ENCODE measurements around the gene PMM2. TPM values are rescaled to one million over a fixed set of nuclear protein-coding genes. Genes with fewer than 3 reads are reported as not detected.
A peak's percentile ranks its signal among the peaks of the same experiment; 100 is the strongest.

Gene PMM2
- total and polyA plus RNA-seq, 3 experiments from 2014 or later = 31.2 to 63.3 (median 58.9) TPM

DNA sequence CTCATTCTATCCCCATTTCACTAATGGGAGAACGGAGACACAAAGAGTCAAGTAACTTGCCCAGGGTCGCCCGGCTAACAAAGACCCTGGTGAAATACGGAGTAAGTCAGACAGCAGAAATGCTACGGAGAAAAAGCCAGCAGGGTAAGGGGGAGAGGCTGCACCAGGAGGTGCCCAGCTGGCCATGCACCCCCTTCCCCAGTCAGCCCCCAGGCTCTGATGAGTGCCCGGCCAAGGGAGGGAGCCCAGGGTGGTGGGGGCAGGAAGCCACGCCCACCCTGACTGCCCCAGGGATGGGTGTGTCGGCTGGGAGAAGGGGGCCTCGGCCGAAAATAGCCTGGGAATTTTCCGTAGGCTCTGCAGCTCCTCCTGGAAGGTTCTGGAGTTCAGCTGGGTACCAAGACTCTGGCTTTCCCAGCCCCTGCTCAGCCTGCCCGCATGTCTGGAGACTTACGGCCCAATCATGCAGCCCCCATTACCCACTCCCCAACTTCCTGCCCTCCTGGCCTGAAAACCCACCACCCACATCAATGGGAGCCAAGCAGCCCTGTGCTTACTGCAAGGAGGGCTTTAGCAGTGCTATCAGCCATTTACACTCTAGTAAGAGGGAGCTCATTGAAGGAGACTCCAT lies 67.0 kb downstream of the PMM2 start:
- Mint-ChIP-seq H3K27ac (peak overlapping the region; percentile 47 to 80 (median 65)), H3K27me3 (no peaks in the 10 kb centered on the region), H3K4me1 (peaks cover 43 to 61% (median 48%) of the 10 kb centered on the region in 3 donors), H3K4me3 (peak overlapping the region in 4 of 7 donors; percentile 10 to 61 (median 32)), H3K36me3 (peaks cover 0 to 16% (median 0%) of the 10 kb centered on the region in 3 donors), H3K9me3 (no peaks in the 10 kb centered on the region)
- no peak for DNase-seq
- Histone ChIP-seq H3K9me3 (ENCODE audit: low read length) (no peaks in the 10 kb centered on the region), H3K27me3 (ENCODE audit: insufficient read depth, low read length, poor library complexity, severe bottlenecking) (no peaks in the 10 kb centered on the region), H3K27ac (ENCODE audit: low read depth, low read length) (peak overlapping the region; percentile 1), H3K4me3 (ENCODE audit: low read length) (no peak overlapping the region), H3K36me3 (ENCODE audit: insufficient read depth, low read length) (peaks cover 5% of the 10 kb centered on the region), H3K4me1 (ENCODE audit: insufficient read depth, low read length) (peaks cover 25% of the 10 kb centered on the region)
- CTCF ChIA-PET = interaction anchor here (0.7 to 1.1 kb wide), 2 partner anchors 16 to 144 kb away, joined by 3 to 4 read pairs; no protein-coding TSS in a partner anchor
- POLR2A ChIA-PET = no interaction called here

DNA sequence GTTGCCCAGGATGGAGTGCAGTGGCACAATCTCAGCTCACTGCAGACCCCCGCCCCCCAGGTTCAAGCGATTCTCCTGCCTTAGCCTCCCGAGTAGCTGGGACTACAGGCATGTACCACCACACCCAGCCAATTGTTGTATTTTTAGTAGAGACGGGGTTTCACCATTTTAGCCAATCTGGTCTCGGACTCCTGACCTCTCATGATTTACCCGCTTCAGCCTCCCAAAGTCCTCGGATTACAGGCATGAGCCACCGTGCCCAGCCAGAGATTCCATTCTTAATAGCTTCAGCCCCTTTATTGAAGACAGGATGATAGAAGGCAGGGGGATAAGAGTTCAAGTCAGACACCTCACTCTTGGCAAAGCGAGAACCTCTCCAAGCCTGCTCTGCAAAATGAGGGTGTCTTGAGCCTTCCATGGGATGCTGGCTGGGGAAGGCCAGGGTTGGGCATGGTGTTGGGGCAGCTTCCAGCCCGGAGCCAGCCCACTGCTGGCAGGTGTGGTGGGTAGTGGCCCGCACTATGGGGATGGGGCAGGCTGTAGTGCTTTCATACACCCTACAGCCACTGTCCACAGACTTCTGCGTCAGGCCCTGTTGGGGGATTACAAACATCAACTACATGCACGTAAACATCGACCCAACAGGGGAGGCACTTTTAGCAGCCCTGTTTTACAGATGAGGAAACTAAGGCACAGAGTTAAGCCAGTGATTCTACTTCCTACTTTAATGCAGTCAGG lies 67.7 kb downstream of the PMM2 start:
- Mint-ChIP-seq H3K36me3 (peaks cover 0 to 16% (median 0%) of the 10 kb centered on the region in 3 donors), H3K27ac (peak overlapping the region in 7 of 8 donors; percentile 36 to 78 (median 62)), H3K27me3 (no peaks in the 10 kb centered on the region), H3K4me1 (peaks cover 43 to 61% (median 46%) of the 10 kb centered on the region in 3 donors), H3K4me3 (peak overlapping the region in 5 of 7 donors; percentile 27 to 88 (median 59)), H3K9me3 (no peaks in the 10 kb centered on the region)
- Histone ChIP-seq H3K4me1 (ENCODE audit: insufficient read depth, low read length) (peaks cover 25% of the 10 kb centered on the region), H3K27me3 (ENCODE audit: insufficient read depth, low read length, poor library complexity, severe bottlenecking) (no peaks in the 10 kb centered on the region), H3K9me3 (ENCODE audit: low read length) (no peaks in the 10 kb centered on the region), H3K4me3 (ENCODE audit: low read length) (no peak overlapping the region), H3K36me3 (ENCODE audit: insufficient read depth, low read length) (peaks cover 5% of the 10 kb centered on the region), H3K27ac (ENCODE audit: low read depth, low read length) (no peak overlapping the region)
- ChIA-PET POLR2A (interaction anchor here (1.3 kb wide), 1 partner anchor 226 kb away, joined by 4 read pairs; the partner anchor contains the start of gene HAPSTR1), CTCF (interaction anchor here (0.8 to 1.3 kb wide), 2 partner anchors 14 to 298 kb away, joined by 3 to 5 read pairs; no protein-coding TSS in a partner anchor)
- no peak for DNase-seq

DNA sequence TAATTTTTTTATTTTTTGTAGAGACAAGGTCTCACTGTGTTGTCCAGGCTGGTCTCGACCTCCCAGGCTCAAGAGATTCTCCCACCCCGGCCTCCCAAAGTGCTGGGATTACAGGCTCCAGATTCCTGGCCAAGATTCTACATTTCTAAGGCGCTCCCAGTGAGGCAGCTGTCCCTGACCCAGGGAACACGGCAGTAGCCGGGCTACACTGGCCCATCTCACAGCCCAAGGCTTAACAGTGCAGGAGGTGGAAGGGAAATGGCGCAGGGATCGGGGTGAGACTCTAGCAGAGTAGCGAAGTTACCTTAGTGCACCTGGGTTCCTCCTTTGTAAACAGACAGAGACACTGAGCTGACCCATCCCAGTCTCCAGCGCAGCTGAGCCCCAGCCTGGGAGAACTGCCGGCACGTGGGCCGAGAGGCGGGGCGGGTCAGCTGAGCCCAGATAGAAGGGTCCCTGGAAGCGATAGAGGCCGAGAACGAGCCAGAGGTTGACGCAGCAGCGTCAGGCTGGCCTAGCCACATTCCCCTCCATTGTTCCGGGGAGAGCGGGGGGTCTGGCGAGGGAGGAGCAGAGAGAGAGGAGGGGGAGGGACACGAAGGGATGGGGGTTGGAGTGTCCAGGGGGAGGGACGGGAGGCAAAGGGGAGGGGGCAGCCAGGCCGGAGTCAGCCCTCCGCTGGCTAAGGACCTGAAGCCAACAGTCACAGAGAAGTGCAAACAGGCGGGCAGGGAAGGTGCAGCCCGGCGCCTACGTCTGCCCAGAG lies 68.7 kb downstream of the PMM2 start:
- H3K4me3 Mint-ChIP-seq = peak overlapping the region; percentile 32 to 88 (median 65)
- H3K36me3 ChIP-seq (ENCODE audit: insufficient read depth, low read length) = peaks cover 5% of the 10 kb centered on the region
- peaks cover 0 to 15% (median 0%) of the 10 kb centered on the region in 3 donors for H3K36me3 Mint-ChIP-seq
- no peaks in the 10 kb centered on the region for H3K27me3 ChIP-seq (ENCODE audit: insufficient read depth, low read length, poor library complexity, severe bottlenecking)
- POLR2A ChIA-PET = interaction anchor here (1.3 kb wide), 1 partner anchor 225 kb away, joined by 4 read pairs; the partner anchor contains the start of gene HAPSTR1
- H3K27ac ChIP-seq (ENCODE audit: low read depth, low read length) = no peak overlapping the region
- no peaks in the 10 kb centered on the region for H3K9me3 ChIP-seq (ENCODE audit: low read length)
- no peak overlapping the region for H3K4me3 ChIP-seq (ENCODE audit: low read length)
- H3K4me1 Mint-ChIP-seq = peaks cover 51 to 67% (median 51%) of the 10 kb centered on the region in 3 donors
- no peak for DNase-seq
- H3K4me1 ChIP-seq (ENCODE audit: insufficient read depth, low read length) = peaks cover 30% of the 10 kb centered on the region
- no peaks in the 10 kb centered on the region for H3K27me3 Mint-ChIP-seq
- no peaks in the 10 kb centered on the region for H3K9me3 Mint-ChIP-seq
- CTCF ChIA-PET = interaction anchor here (0.8 to 1.3 kb wide), 2 partner anchors 13 to 299 kb away, joined by 3 to 5 read pairs; no protein-coding TSS in a partner anchor
- peak overlapping the region in 7 of 8 donors; percentile 34 to 89 (median 45) for H3K27ac Mint-ChIP-seq

DNA sequence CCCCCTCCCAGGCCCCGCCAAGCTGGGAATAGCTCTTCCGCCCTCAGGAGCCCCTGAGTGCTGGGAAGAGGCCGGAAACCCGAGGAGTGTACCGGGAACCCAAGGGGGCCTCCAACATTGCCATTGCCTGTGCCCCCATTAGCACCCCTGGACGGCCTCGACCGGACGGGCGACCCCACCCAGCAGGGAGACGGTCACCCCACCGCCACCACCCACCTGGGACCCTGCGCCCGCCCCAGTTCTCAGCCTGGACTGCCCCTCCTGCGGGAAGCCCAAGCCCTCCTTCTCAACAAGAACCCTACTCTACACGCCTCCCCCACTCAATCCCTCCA lies 69.2 kb downstream of the PMM2 start:
- Mint-ChIP-seq H3K36me3 (peaks cover 0 to 15% (median 0%) of the 10 kb centered on the region in 3 donors), H3K4me1 (peaks cover 51 to 66% (median 51%) of the 10 kb centered on the region in 3 donors), H3K9me3 (no peaks in the 10 kb centered on the region), H3K27me3 (no peaks in the 10 kb centered on the region), H3K27ac (peak overlapping the region; percentile 19 to 96 (median 90)), H3K4me3 (peak overlapping the region; percentile 84 to 97 (median 95))
- CTCF ChIA-PET = interaction anchor here (2.4 to 4.8 kb wide), 2 partner anchors 13 to 142 kb away, joined by 6 to 51 read pairs; partner anchors contain the start of gene LITAFD
- no peaks in the 10 kb centered on the region for H3K9me3 ChIP-seq (ENCODE audit: low read length)
- H3K27me3 ChIP-seq (ENCODE audit: insufficient read depth, low read length, poor library complexity, severe bottlenecking) = no peaks in the 10 kb centered on the region
- H3K4me3 ChIP-seq (ENCODE audit: low read length) = peak overlapping the region; percentile 77
- peak overlapping the region; percentile 68 for H3K27ac ChIP-seq (ENCODE audit: low read depth, low read length)
- POLR2A ChIA-PET = interaction anchor here (2.4 kb wide), 1 partner anchor 70 kb away, joined by 17 read pairs; the partner anchor contains the start of genes PMM2 and TMEM186
- peaks cover 30% of the 10 kb centered on the region for H3K4me1 ChIP-seq (ENCODE audit: insufficient read depth, low read length)
- DNase-seq = no peak
- H3K36me3 ChIP-seq (ENCODE audit: insufficient read depth, low read length) = peaks cover 5% of the 10 kb centered on the region

DNA sequence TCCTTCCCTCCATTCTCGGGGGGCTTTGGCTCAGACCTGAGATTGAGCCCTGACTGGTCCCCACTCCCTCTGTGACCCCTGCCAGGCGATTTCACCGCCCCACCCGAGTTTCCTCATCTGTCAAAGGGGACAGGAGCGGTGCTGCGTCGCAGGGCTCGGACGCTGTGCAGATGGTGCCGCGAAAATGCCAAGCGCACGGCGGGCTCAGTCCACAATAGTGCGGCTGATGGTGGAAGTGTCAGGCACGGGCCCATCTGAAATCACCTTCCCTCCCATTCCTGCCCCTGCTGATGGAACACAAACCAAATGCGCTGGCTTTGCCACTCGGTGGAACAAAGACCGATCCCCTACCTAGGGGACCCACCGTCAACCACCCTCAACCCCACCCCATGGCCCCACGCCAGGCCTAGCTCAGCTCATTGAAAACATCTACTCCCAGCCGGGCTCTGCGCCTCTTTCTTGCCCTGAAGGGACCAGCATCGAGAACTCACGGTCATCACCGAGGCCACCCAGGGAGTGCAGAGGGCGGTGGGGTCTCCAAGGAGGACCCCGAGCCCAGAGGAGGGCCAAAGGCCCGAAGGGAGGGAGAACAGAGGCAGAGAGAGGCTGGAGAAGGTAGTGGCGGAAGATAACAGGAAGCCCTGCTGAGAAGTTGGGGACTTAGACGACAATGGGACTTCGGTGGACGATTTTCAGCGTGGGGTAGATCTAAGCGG lies 69.7 kb downstream of the PMM2 start:
- Mint-ChIP-seq H3K27me3 (no peaks in the 10 kb centered on the region), H3K27ac (peak overlapping the region; percentile 63 to 96 (median 90)), H3K9me3 (no peaks in the 10 kb centered on the region), H3K36me3 (peaks cover 0 to 15% (median 0%) of the 10 kb centered on the region in 3 donors), H3K4me1 (peaks cover 47 to 62% (median 48%) of the 10 kb centered on the region in 3 donors), H3K4me3 (peak overlapping the region; percentile 84 to 97 (median 95))
- ChIA-PET CTCF (interaction anchor here (1.6 to 4.8 kb wide), 3 partner anchors 8 to 142 kb away, joined by 4 to 51 read pairs (median 6); partner anchors contain the start of gene LITAFD), POLR2A (interaction anchor here (1.7 to 2.4 kb wide), 2 partner anchors 70 to 94 kb away, joined by 9 to 17 read pairs; partner anchors contain the start of genes PMM2 and TMEM186)
- Histone ChIP-seq H3K4me3 (ENCODE audit: low read length) (peak overlapping the region; percentile 77), H3K4me1 (ENCODE audit: insufficient read depth, low read length) (peaks cover 30% of the 10 kb centered on the region), H3K36me3 (ENCODE audit: insufficient read depth, low read length) (peaks cover 5% of the 10 kb centered on the region), H3K9me3 (ENCODE audit: low read length) (no peaks in the 10 kb centered on the region), H3K27me3 (ENCODE audit: insufficient read depth, low read length, poor library complexity, severe bottlenecking) (no peaks in the 10 kb centered on the region), H3K27ac (ENCODE audit: low read depth, low read length) (peak overlapping the region; percentile 68)
- DNase-seq = peak in 1 of 5 donors; percentile 43

DNA sequence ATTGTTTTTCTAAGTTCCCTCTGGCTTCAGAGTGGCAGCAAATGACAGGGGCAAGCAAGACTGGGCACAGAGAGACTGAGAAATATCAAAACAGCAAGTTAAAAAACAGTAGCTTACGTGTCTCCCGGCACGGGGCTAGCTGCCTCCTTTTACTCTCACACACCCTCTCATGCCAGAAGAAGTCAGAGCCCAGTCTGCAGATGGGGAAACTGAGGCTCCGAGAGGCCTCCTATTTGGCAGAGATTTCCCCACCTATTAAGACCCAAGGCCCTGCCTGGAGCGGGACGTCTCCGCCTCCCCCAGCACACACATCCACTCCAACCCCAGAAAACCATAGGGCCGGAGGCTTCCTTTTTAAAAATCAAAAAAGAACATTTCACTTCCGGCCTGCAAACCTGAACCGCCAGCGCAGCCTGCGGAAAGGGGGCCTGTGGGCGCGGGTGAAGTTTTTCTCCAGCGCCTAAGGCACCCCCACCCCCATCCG lies 70.3 kb downstream of the PMM2 start:
- Mint-ChIP-seq H3K9me3 (no peaks in the 10 kb centered on the region), H3K4me3 (peak overlapping the region; percentile 84 to 97 (median 95)), H3K27me3 (no peaks in the 10 kb centered on the region), H3K4me1 (peaks cover 44 to 57% (median 47%) of the 10 kb centered on the region in 3 donors), H3K27ac (peak overlapping the region; percentile 63 to 95 (median 88)), H3K36me3 (peaks cover 0 to 15% (median 0%) of the 10 kb centered on the region in 3 donors)
- peaks cover 30% of the 10 kb centered on the region for H3K4me1 ChIP-seq (ENCODE audit: insufficient read depth, low read length)
- no peaks in the 10 kb centered on the region for H3K9me3 ChIP-seq (ENCODE audit: low read length)
- no peaks in the 10 kb centered on the region for H3K27me3 ChIP-seq (ENCODE audit: insufficient read depth, low read length, poor library complexity, severe bottlenecking)
- H3K27ac ChIP-seq (ENCODE audit: low read depth, low read length) = peak overlapping the region; percentile 68
- peak overlapping the region; percentile 77 for H3K4me3 ChIP-seq (ENCODE audit: low read length)
- ChIA-PET CTCF (interaction anchor here (1.3 to 4.8 kb wide), 4 partner anchors 8 to 141 kb away, joined by 3 to 51 read pairs (median 5); partner anchors contain the start of gene LITAFD), POLR2A (interaction anchor here (0.8 to 2.4 kb wide), 5 partner anchors 12 to 224 kb away, joined by 3 to 17 read pairs (median 9); partner anchors contain the start of genes HAPSTR1, PMM2 and TMEM186)
- H3K36me3 ChIP-seq (ENCODE audit: insufficient read depth, low read length) = peaks cover 5% of the 10 kb centered on the region
- DNase-seq = peak in 4 of 5 donors; percentile 60 to 81 (median 70)
